Stimulated activated CD4-positive, alpha-beta T cell treated with anti-CD3 and anti-CD28 coated beads, Interleukin-12 subunit alpha, Interleukin-12 subunit beta, amount 100 ng/mL, for 24 hours (primary cell): ENCODE measurements around the gene P3R3URF.
"Not testable (repeated sequence)": the region's sequence is repeated elsewhere in the genome, so short reads cannot be mapped to it uniquely, and the experiment has no call there.

Experiments used
- DNase-seq, 2 experiments: peaks; one replicate each; pipeline ENCODE4 v3.0.0-alpha.2; 2020; ENCODE audit warnings: low read depth in 2 of 2

Gene P3R3URF

GRCh38 chr1:46176211-46176865 is at the start of gene P3R3URF:
P3R3URF (minus strand) TSS chr1:46176488; CDS start chr1:46176471, 17 bp downstream.
- no peak for DNase-seq

DNA sequence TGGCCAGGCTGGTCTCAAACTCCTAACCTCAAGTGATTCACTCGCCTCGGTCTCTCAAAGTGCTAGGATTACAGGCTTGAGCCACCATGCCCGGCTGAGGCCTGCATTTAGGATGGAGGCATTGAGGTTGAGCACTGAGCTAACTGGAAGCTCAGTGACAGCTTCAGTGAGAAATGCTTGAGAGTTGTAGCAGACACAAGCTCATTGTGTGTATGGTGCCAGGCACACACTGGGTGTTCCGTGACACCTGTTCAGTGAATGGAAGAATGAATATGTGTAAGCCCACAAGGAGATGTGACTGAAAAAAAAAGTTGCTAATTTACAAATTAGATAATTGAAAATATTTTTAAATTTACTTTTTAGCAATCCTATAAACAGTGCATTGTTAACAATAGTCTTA is 48.7 kb upstream of the P3R3URF start:
- no peak for DNase-seq

GRCh38 chr1:46223472-46223943 is 47.2 kb upstream of the P3R3URF start:
- peak; percentile 21 to 49 for DNase-seq

DNA sequence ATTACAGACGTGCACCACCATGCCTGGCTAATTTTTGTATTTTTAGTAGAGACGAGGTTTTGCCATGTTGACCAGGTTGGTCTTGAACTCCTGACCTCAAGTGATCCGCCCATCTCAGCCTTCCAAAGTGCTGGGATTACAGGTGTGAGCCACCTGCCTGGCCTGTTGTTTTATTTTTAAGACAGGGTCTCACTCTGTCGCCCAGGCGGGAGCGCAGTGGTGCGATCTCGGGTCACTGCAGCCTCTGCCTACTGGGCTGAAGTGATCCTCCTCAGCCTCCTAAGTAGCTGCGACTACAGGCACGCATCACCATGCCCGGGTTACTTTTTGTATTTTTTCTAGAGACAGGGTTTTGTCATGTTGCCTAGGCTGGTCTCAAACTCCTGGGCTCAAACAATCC is 46.8 kb upstream of the P3R3URF start:
- DNase-seq, result not testable (repeated sequence)

- no peak for DNase-seq
Observed at GRCh38 chr1:46221749-46222148, 45.5 kb upstream of the P3R3URF start.

DNA sequence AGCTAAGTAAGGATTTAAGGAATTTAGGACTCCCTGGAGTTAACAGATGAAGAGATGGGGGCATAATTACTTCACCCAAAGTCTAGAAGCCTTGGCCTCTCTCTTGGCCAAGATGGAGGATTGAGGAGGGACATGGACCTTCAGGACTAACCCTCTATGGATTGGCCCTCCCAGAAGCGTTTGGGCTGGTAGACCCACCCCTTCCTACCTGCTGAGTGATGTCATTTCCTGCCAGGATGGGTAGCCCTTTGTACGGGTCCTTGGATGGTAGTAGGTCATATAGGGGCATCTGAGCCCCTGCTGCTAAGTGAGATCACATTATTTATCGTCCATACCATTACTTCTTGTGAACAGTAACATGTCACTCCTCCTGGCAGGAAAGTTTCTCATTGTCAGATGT is 44.5 kb upstream of the P3R3URF start:
- no peak for DNase-seq

GRCh38 chr1:46219551-46220520 is 43.5 kb upstream of the P3R3URF start:
- DNase-seq, result no peak

DNA sequence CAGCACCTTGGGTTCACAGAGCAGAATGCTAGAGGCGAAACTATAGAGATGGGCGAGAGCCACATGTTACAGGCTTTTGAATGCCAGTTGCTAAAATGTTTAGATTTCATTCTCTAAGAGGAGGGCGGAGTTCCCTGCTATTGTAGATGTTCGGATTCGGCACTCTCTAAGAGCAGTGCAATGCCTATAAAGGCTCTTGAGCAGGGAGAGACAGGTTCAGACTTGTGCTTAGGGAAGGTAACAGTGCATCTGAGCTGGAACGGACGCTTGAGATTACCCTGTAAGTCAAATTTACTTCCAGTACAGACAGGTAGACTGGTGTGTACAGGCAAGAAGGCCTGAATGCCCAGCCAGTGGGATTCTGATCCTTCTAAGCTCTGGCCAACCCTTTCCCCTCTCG is 42.2 kb upstream of the P3R3URF start:
- DNase-seq, result no peak

- DNase-seq, result no peak
Observed at GRCh38 chr1:46215504-46215903, 39.2 kb upstream of the P3R3URF start.

DNA sequence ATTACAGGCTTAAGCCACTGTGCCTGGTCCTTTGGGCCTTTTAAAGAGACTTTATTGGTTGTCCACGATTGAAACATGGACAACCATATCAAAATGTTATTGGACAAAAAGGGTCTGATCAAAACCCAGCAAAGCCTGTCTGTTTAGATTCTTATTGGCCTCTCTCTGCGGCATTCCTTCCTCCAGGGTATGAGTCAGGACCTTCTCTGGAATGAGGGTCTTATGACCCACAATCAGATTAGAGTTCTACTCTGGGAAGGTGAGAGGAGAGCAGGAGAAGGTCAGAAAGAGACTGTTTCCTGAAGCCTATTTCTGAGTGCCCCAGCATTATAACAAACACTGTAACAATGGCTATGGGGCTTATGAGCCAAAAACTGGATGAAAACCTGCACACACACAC is 34.8 kb upstream of the P3R3URF start:
- no peak for DNase-seq

- DNase-seq, result no peak
Observed at GRCh38 chr1:46210561-46210960, 34.3 kb upstream of the P3R3URF start.

DNA sequence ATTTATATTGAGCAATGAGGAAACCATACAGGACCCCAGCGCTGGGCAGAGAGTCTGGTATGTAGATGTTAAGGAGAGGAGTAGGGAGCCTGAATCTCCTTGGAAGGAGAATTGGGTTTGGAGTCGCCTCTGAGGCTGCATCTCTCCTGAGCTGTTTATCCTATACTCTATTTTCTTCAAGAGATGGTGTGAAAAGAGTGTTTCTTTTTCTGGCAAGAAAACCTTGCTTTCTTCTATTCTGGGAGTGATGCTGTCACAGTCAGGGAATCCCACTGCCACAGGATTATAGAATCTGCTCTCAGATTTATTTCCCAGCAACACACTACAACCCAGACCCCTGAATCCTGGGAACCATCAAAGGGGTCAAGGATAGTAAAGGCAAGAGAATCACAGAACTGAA is 30.1 kb upstream of the P3R3URF start:
- no peak for DNase-seq

- no peak for DNase-seq
Observed at GRCh38 chr1:46205791-46206190, 29.5 kb upstream of the P3R3URF start.

GRCh38 chr1:46205141-46205540 is 28.9 kb upstream of the P3R3URF start:
- DNase-seq, result no peak

DNA sequence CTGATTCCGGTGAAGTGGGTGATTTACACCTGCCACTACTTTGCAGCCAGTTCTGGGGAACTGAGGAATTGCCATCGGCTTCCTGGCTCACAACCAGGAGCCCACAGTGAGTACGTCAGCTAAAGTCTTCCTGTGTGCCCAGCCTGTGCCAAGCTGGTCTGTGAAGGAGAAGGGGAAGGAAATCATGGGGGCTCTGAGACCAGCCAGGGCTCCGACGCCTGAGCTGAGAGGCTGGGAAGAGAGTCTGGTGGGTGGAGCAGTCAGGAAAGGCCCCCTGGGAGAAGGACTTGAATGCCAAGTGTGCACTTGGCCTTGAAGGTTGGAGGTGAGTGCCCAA is 28.1 kb upstream of the P3R3URF start:
- no peak for DNase-seq

DNA sequence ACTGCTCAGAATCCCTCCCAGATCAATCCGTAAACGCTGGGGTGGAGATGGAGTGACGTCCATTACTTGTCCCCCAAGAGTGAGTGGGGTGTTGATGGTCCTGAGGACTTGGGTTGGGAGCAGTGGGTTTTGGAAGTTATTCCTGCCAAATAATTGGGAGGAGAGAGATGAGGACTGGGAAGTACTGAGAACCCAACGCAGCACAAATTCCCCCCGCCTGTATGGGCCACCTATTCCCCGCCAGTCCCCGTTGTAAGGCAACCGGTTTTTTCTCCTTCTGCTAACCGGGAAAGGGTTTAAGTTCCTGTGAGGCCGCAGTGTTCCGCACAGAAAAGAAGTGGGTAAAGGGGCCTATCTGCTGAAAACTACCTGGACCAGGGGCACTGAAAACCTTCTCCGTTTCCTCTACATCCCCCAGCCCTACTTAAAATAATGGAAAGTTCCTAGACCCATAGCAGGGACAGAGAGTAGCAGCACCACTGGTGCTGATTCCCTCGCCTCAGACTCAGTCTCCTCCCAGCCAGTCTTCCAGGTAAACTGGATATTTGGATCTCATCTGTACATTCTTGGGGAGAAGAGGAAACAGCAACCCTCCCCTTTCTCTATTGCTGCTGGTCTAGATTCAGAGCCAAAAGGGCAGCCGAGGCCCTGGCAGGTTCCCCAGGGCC is 27.6 kb upstream of the P3R3URF start:
- no peak for DNase-seq

DNA sequence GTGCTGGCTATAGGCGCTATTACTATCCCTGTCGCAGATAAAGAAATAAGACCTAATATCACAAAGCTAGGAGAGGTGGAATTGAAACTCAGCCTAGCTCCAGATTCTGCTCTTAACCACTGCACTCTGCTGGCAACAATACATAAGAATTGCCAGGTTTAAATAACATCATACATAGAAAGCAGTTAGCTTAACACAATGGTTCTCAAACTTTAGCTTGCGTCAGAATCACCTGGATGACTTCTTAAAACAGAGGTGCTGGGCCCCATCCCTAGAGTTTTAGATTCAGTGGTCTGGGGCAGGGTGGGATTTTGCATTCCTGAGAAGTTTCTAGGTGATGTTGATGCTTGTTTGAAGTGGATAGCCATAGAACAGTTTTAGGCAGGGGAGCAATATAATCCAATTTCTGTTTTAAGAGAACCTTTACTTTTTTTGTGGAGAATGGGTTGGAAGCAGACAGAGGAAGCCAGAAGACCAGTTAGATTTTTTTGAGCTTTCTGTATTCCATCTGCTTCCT is 23.0 kb upstream of the P3R3URF start:
- no peak for DNase-seq

DNA sequence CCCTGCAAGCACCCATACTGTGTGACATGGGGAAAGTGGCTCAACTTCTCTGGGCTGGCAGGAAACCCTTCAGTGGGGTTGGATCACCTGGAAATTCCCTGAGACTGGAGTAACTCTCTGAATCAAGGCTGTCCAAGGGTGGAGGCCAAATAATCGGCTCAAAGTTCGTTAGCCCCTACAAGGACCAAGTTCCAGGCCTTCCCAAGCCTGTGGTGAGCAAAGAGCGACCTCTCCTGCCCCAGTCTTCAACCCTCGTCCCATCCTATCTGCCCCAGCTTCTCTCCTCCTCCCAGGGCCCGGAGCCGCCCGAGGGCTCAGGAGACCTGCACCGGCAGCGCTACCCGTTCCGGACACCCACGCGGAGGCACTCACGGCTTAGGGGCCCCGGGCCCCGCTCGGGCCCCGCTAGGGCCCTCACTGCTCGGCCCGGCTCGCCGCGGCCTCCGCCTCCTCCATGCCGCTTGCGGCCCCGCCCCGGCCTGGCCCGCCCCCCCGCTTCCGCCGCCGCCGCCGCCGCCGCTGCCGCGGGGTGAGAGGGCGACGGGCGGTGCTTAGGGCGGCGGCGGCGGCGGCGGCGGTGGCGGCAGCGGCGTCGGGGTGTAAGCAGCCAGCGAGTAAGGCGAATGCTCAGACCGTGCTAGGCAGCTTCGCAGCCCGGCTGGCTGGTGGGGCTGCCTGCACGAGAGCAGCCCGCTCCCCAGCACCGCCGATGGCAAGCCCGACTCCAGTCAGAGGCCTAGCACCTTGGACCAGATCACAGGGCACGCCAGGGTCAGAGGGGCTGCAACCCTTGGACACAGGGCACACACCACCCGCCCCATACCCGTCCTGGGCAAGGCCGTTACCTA is 21.9 kb upstream of the P3R3URF start, which contains the start of gene POMGNT1:
Gene POMGNT1, minus strand, starts transcription at position 471 of the 848 bp plus-strand sequence. CDS start 613 bp downstream, outside the sequence.
- peak; percentile 56 to 66 for DNase-seq

DNA sequence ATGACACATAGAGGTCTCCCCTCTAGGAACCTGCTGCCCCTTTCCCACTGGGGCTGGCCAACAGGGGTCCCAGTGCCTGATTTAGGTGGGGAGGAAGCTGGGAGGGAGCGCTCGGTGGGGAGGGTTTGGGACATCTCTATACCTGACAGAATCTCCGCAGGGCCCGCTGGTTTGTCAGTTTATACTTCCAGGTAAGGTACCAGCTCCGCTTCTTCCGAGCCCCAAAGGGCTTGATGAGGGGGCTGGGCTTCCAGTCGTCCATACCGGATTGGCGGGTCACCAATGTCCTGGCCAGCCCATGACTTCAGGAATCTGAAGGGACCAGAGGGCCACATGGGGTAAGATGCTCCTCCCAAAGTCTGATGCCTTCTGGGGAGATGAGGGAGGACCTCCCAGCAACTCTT is 21.3 kb upstream of the P3R3URF start:
- DNase-seq, result no peak

DNA sequence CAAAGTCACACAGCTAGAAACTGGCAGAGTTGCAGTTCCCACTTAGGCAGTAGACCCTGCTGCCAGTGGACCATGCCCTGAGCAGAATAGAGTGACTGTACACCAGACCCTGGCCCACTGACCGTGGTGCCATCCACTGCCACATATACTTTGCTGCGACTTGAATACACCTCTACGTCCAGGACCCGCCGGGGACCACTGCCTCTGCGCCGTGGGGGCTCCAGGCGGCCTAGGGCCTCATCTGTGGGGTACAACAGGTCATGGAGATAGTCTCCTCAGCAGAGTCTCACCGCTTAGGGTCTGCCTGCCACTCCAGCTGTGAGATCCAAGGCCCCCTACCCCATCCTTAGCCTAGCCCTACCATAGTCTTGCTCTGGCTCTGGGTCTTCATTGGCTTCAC is 20.3 kb upstream of the P3R3URF start:
- no peak for DNase-seq

DNA sequence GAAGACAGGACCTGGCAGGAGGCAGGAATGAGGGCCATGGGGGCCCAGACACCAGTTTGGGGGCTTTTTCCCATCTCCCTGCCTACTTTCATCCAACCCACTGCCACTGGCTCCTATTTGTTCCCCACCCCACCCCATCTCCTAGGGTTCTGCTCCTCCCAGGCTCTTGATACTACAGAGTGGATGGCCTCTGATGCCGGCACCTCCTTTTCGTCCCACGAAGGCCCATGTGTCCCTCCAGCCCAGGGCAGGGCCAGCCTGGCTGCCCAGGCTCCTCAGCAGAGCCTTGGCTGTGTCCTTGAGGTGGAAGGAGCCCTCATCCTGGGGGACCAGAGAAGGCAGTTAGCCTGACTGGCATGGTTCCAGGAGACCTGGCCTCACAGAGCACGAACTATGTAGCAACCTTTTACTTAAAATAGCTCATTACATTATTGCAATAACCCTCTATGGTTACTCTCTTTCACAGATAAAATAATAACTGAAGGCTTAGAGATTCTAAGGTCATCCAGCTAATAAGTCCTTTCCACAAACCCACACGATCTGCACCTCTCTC is 18.4 kb upstream of the P3R3URF start:
- no peak for DNase-seq
